Activated T-cell treated with anti-CD3 and anti-CD28 coated beads for 24 hours (primary cell): Measurements from ENCODE around the gene MSH3.
"Not testable (repeated sequence)": the region's sequence is repeated elsewhere in the genome, so short reads cannot be mapped to it uniquely, and the experiment has no call there.

Source experiments
- DNase-seq: peaks from one replicate; pipeline ENCODE4 v3.0.0-alpha.2; 2020; ENCODE audit warnings: low read depth

MSH3 gene

DNA sequence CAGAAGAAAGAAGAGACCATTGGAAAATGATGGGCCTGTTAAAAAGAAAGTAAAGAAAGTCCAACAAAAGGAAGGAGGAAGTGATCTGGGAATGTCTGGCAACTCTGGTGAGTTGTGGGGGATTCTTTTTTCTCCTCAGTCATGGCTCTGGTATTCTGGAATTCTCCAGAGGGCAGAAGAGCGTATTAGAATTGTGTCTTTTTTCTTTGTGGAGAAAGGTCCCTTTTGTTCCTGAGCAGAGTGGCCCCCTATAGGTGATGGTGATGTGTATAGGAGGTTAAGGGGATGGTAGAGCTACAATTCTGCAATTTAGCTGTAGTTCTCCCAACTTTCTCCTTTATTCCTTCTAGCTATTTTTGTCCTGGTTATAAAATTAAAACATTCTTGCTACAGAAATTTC lies 2.0 kb downstream of the MSH3 start:
- no peak for DNase-seq

DNA sequence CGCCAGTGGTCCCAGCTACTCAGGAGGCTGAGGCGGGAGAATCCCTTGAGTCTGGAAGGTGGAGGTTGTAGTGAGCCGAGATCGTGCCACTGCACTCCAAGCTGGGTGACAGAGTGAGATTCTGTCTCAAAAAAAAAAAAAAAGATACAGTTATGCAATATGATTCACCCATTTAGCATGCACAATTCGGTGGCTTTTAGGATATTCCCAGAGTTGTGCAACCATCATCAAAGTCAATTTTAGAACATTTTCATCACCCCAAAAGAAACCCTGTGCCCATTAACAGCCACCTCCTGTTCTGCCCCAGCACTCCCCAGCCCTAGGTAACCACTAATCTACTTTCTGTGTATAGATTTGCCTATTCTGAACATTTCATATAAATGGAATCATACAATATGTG lies 4.7 kb downstream of the MSH3 start:
- DNase-seq: no peak

DNA sequence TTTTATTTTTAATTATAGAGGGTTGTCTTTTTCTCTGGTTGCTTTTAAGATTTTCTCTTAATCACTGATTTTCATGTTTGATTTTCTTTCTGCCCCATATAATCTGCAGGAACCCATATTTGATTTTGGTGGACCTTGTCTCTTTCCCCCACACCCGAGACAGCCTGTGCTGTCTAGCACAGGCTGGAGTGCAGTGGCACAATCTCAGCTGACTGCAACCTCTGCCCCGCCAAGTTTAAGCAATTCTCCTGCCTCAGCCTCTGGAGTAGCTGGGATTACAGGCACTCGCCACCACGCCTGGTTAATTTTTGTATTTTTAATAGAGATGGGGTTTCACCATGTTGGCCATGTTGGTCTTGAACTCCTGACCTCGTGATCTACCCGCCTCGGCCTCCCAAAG lies 6.2 kb downstream of the MSH3 start:
- DNase-seq: not testable (repeated sequence)

DNA sequence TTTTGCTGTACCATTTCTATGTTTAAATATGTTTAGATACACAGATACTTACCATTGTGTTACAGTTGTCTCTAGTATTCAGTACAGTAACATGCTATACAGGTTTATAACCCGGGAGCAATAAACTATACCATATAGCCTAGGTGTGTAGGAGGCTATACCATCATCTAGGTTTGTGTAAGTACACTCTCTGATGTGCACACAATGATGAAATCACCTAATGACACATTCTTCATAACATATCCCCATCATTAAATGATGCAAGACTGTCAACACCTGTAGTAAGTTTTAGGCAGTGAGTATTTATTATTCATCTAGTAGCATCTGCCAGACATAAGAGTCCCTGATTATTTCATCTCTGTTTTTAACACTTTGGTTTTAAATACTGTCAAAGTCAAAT lies 7.7 kb downstream of the MSH3 start:
- no peak for DNase-seq

DNA sequence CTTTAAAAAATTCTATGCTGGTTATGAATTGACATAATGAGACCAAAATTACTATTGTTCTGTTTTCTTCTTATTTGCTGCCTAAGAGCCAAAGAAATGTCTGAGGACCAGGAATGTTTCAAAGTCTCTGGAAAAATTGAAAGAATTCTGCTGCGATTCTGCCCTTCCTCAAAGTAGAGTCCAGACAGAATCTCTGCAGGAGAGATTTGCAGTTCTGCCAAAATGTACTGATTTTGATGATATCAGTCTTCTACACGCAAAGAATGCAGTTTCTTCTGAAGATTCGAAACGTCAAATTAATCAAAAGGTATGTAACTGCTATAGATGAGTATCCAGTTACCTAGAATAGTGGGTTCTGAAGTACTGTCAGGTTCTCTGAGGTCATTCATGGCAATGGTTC lies 10.6 kb downstream of the MSH3 start:
- no peak for DNase-seq

DNA sequence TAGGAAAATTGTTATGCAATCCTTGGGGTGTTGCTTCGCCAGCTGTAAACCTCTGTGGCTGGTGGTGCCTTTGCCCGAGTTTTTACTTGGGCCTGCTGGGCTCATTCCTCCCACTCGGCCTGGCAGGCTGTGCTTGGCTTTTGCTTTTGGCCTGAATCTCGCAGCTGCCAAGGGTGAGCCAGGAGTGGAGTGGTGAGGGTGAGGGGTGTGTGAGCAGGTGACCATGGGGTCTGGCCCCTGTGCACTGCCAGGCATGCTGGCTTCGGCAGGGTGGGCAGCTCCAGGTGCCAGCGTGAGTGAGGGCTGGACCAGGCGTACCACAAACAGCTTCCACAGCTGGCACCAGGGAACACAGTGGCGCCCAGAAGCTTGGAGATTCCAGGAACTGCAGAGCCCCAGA lies 12.9 kb downstream of the MSH3 start:
- no peak for DNase-seq

DNA sequence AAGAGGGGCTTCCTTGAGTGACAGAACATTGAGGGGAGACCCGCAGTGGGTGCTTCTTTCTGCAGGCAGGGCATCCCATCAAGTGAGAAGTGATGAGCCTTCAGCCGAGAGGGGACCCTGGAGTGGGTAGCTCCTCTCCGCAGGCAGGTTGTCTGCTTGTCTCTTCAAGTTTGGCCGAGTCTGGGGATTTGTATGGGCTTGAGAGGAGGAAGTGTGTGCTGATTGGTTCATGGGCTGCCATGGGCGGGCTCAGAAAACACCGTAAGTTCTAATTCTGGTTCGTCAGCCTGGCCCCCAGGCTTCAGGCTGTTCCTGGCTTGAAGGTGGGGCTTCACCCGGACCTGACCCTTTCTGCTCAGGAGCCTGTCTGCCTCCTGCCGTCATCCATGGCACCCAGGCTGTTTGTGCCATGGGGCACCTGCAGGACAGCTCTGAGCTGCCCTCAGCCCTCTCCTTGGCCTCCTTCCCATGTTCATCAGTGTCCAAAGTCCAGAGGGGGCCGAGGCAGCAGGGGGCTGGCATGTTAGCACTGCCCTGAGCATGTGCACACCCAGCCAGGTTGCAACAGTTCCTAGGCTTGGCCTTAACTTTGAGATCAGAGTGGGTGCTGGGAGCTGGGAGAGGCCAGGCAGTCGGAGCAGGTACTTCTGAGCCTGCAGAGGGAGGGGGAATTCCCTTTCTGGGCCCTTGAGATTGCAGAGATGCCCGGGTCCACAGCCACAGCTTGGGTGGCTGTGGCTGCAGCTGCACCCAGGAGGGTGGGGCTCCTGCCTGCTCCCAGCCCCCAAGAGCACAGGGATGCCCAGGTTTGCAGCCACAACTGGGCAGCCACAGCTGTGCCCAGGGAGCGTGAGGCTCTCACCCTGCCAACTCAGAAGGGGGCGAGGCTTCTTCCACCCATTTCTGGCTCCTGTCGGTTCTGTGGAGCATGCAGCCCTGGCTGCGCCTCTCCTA lies 13.8 kb downstream of the MSH3 start:
- DNase-seq: no peak

DNA sequence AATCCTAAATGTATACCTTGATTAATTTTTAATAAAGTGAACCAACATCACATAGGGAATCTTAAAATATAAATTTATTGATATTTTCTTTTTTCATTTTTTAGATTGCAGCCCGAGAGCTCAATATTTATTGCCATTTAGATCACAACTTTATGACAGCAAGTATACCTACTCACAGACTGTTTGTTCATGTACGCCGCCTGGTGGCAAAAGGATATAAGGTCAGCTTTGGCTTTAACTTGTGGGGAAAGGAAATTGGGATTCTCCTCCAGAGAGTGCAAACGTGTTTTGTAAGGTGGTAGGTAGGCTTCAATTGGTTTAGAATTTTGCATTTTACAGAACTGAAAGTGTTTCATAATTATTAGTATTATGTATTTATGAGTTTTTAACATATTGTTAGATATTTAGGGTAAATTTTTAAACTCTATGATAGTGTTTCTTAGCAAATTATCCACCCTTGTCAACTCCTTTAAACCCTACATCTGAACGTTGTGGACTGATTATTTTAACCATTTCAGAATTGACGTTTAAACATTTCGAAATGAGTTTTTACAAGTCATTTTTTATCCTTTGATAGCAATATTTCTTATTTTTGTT lies 17.8 kb downstream of the MSH3 start:
- DNase-seq: peak; percentile 47

DNA sequence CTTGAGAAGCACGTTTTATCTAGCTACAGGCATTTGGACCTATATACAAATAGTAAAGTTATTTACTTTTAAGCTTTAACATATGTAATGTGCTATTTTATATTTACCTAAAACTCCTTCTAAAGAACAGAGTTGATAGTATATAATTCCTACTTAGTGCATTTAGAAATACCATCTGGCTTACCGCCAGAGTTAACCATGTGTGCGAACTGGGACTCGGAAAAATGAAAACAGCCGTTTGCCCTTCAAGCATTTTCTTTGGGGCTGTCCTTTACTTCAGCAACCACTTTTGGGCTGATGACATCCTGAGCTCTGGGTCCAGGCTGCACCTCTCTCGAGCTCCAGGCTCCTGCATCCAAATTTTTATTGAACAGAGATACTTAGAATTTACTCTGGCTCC lies 22.3 kb downstream of the MSH3 start:
- DNase-seq: no peak

DNA sequence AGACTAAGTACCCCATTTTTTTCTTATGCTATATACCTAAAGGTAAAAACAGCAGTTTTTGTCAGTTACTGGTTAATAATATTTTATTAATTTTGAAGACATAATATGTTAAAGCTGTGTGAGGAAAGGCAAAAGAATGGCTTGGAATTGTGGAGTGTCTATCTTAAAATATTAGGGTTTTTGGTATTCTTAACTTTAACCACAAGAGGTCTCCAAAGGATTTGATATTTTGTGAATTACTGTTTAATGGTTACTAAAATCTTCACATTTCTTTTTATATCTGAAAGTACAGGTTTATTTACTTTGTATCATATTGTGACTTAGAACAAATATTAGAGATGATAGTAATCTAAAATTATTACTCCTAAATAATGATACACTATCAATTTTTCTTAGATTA lies 32.3 kb downstream of the MSH3 start:
- DNase-seq: no peak

DNA sequence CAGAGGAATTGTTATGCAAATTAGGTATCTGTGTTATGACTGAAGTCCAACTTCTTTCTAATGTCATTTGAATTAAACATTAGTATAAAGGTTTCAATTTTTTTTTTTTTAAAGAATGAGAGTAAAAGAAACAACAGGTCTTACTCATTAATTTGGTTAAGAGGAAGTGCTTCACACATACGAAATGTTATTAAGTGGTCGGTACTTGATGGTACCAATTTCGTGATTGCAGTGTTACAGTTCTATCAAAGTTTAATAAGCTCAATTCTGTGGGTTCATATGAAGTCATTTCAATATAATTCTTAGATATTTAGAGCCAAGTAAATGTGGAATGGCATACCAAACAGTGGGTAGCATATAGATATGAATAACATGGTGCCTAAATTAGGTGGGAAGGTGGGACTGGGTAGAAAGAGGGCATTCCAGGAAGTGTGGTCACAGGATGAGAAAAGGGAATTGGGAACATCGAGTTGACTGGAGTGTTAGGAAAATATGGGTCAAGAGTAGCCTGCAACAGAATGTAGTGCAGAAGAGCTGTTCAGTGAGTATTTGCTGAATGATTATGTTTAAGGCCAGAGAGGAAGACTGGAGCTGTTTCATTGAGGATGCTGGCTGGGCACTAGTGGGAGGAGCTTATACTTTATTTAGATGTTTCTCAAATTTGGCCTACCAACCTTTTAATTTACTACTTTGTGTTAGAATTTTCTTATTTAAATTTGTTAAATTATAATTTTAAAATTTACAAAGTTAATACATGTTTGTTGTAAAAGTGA lies 34.4 kb downstream of the MSH3 start:
- DNase-seq: no peak

DNA sequence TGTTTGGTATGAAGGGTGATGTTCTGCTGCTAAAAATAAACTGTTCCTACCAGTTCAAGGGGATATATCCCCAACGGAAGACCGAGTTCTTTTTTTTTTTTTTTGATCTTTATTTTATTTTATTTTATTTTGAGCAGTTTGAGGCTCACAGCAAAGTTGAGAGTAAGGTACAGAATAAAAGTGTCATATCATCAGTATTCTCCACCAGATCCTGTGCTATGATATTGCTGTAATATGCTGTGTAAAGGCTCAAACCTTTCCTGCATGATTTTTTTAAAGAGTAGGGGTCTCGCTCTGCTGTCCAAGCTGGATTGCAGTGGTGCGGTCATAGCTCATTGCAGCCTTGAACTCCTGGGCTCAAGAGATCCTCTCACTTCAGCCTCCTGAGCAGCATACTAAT lies 35.2 kb downstream of the MSH3 start:
- DNase-seq: no peak

DNA sequence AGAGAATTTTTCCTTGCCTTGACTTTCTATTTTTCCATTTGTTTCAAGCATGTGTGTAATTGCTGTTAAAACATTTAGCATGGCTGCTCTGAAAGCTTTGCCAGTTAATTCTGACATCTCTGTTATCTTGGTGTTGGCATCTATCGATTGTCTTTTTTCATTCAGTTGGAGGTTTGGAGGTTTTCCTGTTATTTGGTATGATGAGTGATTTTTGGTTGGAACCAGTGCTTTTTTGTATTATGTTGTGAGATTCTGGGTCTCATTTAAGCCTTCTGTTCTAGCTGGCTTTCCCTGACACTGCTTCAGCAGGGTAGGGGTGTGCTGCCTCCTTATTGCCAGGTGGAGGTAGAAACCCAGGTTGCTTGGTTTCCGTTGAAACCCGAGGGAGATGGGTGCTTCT lies 41.2 kb downstream of the MSH3 start:
- no peak for DNase-seq

DNA sequence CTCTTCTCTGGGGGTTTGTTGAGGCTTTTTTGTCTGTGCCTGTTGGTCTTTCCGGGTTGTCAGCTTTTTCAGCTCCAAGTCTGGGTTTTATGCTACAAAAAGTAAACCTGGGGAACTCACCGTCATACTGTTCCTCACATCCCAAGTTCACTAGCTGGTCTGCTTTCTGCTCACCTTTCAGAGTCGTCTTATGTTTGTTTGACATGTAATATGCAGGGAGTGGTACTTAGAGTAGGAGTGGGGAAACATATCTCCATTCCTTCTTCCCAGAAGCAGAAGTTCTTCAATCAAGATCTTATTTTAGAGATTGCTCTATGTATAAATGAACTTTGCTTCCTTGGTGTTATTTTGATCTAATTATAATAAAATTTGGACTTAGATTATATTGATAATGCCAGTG lies 42.0 kb downstream of the MSH3 start:
- DNase-seq: no peak

DNA sequence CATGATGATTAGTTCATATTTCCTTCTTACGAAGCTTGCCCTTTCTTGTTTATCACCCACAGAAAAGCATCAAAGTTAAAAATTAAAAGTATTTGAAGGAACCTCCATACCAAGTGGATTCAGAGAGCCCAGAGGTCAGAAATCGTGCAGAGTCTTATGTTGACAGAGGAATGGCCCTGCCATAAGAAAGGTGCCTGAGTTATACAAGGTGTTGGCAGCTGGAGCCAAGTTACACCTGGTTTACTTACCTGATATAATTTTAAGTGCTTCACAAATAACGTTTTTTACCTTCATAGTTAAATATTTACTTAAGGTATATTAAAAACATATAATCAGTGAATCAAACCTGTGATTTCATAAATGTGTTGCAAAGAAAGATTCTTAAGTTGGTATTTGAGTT lies 42.6 kb downstream of the MSH3 start:
- DNase-seq: no peak

DNA sequence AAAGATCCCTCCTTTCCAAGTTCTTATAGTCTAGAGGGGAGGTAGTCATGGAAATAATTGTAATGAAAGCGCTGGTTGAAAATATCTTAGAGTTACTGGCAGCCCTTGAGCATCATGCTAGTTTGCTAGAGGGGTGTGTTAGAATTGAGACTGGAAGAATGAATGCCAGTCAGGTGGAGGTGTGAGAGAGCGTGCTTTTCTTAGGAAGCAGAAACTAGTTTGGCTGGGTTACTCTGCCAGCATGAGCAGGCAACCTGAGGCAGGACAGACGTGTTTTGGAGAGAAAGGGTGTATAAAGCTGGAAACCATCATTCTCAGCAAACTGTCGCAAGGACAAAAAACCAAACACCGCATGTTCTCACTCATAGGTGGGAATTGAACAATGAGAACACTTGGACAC lies 43.9 kb downstream of the MSH3 start:
- DNase-seq: no peak

DNA sequence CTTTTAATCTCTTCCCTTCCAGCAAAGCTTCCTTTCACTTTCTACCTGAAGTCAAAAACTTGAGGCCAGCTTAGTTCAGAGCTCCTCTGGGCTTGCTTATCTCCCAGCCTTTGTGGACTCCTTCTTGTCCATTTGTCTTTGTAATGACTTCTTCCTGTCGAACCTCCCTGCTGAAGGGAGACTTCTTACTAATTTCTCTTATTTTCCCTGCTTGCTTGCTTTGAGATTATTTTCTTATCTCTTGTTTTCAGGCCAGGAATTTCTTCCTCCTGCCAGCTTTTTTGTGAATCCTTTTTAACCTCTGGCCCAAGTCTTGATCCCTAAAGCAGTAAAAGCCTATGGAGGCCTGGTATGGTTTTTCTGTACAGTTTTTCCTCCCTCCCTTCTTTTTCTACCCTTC lies 47.1 kb downstream of the MSH3 start:
- DNase-seq: no peak

DNA sequence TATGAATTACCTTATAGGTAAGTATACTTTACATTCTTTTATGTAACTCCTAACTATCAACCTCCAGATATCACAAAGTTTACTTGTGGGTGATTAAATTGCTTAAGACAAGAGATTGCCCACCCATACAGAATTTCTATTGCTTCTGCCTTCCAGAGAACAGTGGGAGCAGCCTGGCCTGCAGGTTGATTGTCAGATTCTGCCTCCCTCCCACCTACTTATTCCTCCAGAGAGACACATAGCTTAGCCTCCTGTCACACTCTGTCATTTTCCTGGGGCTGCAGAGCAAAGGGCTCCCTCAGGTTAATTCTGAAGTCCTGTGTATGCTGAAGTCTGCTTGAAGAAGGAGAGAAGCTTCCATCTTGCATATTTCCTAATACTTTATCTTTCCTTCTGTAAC lies 48.8 kb downstream of the MSH3 start:
- DNase-seq: no peak

DNA sequence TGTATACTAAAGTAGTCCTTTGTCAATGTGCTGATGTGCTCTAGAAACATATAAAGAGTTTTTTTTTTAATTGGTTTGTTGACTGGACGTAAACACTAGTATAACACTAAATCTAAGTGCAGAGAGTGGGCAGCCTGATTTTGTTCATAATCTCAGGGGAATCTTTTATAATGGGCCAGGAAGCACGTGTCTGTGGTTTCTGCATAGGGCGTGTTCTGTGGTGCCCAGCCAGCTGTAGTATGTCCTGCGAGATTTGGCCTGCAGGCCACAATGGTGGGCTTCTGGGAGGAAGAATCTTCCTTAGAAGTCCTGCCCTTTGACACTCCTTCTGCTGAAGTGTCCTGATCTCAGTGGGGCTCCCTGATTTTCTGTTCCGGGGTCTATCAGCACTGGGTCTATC lies 49.3 kb downstream of the MSH3 start:
- DNase-seq: no peak

DNA sequence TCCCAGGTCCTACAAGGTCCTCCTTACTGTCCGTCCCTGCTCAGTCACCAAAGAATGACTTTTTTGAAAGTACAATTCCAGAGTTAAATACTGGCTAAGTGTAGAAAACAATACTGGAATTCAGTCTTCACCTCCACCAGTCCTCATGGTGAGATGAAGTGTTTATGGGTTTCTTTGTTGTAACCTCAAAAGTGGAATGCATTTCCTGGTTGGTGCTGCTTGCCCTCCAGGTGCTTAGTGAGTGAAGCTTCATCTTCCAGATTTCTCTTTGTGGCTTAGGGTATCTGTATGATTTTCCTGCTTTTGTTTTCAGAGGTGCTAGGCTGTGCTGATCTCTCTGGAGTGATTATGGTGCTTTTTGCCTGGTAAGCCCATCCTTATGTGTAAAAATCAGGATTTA lies 49.8 kb downstream of the MSH3 start:
- no peak for DNase-seq

DNA sequence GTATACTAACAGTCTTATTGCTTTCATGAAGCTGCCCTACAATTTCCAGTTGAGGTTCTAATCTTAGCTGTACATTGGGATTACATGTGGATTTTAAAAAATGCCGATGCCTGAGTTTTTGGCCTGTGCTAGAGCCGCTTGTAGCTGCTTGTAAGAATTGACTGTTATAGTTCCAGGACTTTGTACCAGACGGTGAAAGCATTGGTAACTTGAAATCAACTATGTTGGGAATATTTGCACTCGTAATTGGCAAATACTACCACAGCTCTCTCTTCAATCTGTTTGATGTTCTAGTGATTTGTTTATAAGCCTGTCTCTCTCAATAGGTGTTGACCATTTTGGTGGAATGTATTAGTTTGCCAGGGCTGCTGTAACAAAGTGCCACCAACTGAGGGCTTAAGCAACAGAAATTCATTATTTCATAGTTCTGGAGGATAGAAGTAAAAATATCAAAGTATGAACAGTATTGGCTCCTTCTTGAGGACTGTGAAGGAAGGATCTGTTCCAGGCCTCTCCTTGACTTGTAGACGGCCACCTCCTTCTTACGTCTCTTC lies 50.8 kb downstream of the MSH3 start:
- DNase-seq: no peak

DNA sequence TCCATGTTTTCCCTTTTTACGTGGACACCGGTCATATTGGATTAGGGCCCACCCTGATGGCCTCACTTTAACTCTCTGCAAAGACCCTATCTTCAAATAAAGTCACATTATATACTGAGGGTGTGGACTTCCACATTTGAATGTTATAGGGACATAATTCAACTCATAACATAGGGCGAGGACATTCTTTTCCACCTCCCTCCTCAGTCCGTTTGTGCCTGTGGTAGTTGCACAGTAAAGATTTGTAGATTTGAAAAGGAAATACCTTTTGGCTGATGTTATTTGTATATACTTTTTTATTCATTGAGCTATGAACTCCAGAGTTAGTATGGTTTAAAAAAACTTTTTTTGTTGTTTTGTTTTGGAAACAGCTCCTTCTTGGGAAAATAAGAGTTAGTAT lies 51.3 kb downstream of the MSH3 start:
- DNase-seq: no peak
